HG03521 (cell line): ENCODE data around the gene ABCA10.
"Not testable (repeated sequence)": the region's sequence is repeated elsewhere in the genome, so short reads cannot be mapped to it uniquely, and the experiment has no call there.

ENCODE experiments used
- ATAC-seq: cut with Tn5 transposase; IDR thresholded peaks from one replicate; pipeline ENCODE4 v1.9.1; 2021; ENCODE audit warnings: mild to moderate bottlenecking, moderate library complexity; ENCODE audit not compliant: unreplicated experiment

The ABCA10 gene, protein sequence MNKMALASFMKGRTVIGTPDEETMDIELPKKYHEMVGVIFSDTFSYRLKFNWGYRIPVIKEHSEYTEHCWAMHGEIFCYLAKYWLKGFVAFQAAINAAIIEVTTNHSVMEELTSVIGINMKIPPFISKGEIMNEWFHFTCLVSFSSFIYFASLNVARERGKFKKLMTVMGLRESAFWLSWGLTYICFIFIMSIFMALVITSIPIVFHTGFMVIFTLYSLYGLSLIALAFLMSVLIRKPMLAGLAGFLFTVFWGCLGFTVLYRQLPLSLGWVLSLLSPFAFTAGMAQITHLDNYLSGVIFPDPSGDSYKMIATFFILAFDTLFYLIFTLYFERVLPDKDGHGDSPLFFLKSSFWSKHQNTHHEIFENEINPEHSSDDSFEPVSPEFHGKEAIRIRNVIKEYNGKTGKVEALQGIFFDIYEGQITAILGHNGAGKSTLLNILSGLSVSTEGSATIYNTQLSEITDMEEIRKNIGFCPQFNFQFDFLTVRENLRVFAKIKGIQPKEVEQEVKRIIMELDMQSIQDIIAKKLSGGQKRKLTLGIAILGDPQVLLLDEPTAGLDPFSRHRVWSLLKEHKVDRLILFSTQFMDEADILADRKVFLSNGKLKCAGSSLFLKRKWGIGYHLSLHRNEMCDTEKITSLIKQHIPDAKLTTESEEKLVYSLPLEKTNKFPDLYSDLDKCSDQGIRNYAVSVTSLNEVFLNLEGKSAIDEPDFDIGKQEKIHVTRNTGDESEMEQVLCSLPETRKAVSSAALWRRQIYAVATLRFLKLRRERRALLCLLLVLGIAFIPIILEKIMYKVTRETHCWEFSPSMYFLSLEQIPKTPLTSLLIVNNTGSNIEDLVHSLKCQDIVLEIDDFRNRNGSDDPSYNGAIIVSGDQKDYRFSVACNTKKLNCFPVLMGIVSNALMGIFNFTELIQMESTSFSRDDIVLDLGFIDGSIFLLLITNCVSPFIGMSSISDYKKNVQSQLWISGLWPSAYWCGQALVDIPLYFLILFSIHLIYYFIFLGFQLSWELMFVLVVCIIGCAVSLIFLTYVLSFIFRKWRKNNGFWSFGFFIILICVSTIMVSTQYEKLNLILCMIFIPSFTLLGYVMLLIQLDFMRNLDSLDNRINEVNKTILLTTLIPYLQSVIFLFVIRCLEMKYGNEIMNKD (N-terminal part only)

DNA sequence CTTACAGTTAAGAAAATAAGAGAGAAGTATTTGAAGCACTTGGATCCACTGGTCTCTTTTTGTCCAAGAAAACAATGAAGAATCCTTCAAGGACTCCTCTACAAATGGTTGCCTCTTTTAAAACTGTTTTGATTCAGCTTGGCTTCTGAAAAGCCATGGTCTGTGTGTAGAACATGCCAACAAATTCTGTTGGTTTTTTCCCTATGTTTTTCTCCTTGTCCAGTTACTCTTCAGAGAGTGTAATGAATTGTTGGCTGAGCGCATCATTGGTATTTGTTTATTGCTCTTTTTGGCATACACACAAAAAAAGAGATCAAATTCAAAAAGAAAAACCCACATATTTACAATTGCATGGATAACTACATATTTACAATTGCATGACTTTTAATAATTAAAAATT, at the start of gene ABCA10:
ABCA10 (minus strand) TSS at position 249 of the 400 bp plus-strand sequence. CDS start 3,466 bp downstream, outside the sequence.
- ATAC-seq, result no peak

DNA sequence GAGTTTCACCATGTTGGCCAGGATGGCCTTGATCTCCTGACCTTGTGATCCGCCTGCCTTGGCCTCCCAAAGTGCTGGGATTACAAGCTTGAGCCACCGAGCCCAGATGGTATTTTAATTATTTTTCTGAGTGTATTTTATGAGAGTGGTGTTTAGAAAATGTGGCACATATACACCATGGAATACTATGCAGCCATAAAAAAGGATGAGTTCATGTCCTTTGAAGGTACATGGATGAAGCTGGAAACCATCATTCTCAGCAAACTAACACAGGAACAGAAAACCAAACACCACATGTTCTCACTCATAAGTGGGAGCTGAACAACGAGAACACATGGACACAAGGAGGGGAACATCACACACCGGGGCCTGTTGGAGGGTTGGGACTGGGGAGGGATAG, 47.7 kb upstream of the ABCA10 start:
- ATAC-seq, result not testable (repeated sequence)

DNA sequence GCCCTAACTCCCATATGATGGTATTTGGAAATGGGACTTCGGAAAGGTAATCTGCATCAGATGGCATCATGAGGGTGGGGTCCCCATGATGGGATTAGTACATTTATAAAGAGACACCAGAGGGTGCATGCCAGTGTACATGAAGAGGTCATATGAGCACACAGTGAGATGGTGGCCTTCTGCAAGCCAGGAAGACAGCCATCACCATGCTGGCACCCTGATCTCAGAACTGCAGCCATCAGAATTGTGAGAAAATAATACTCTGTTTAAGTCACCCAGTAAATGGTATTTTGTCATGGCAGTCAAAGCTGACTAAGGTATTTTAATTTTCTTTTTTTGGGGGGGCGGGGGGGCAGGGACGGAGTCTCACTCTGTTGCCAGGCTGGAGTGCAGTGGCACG, 47.1 kb upstream of the ABCA10 start:
- no peak for ATAC-seq

DNA sequence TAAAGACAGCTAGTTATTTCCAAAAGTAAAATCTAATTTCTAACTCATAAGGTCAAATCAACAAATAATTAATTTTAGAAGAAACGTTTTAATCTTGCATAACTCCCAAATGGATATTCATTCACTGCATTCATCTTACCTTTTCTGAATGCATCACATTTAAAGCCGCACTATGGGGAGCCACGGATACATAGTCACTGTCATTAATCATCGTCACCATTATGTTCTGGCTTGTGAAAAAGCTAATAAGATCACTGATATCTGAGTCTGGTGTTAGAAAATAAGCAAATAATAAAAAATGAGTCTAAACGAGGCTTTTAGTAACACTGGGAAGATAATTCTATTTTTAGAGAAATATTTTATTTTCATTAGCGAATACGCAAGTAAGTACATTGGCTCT, 42.4 kb upstream of the ABCA10 start:
- no peak for ATAC-seq

DNA sequence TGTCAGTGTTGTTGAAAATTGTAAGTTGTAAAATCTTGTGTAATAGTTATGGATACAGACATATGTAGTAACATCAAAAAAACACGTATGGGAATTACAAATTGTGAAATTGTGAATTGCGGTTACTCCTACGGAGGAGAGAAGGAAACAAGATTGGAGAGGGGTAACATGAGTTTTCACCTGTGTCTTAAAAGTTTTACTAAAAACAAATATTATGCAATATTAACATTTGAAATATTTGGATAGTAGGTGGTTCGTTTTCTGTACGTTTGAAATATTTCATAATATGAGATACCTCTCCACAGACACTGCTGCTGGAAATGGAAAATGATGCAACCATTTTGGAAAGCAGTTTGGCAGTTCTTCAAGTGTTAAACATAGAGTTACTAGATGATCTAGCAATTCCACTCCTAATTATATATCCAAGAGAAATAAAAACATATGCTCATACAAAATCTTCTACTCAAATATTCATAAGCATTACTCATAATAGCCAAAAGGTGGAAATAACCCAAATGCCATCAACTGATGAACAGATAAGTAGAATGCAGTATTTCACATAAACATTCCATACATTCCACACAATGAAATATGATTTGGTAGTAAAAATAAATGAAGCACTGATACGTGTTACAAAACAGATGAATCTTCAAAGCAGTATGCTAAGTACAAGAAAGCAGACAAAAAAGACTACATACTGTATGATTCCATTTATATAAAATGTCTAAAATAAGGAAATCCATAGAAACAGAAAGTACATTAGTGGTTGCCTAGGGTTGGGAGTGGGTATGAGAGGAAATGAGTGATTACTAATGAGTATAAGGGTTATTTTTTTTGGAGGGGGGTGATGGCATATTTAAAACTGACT, 40.7 kb upstream of the ABCA10 start:
- ATAC-seq, result no peak

DNA sequence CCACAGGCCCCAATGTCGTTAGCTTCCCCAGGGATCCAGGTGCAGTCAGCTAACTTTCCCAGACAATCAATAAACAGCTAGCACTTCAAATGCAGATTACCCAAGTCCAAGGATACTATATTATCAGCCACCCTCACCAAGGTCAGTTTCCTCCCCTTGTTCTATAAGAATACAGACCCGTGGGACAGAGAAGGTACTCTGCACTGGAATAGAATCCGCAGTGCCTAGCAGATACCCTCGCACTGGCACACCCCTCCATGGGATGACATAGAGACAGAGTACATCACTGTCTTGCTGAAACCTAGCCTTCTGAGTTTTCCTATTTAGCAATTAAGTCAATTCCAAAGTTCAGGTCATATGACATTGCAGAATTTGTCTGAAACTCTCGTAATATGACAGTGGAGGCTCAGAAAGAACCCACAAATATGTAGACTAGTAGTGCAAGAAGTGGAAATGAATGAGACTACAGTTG, 40.0 kb upstream of the ABCA10 start:
- no peak for ATAC-seq

DNA sequence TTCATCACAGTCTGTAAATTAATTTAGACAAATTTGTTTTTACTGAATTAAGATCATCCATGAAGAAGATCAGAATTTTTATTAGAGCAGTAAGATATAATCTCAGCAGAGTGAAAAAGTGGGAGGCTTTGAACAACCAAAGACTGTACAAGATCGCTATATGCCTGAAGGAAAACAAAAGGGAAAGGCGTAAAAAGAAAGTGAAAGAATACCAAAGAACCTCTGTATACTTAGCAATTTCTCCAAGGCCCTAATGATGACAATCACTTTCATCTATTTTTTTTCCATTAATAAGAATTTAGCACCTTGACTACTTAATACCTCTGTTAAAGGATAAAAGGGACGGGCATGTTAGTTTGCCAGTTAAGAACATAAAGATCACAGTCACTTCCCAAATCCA, 38.6 kb upstream of the ABCA10 start:
- ATAC-seq, result no peak

DNA sequence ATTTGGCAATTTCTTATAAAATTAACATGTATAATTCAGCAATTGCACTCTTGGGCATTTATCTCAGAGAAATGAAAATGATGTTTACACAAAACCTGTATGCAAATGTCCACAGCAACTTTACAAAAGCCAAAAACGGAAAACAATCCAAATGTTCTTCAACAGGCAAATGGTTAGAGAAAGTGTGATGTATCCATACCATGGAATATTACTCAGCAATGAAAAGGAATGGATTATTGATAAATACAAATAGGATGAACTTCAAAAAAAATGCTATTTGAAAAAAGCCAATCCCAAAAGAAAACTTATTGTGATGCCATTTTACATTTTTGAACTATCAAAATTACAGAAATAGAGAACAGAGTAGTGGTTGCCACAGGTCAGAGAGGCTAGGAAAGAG, 37.2 kb upstream of the ABCA10 start:
- ATAC-seq, result no peak

DNA sequence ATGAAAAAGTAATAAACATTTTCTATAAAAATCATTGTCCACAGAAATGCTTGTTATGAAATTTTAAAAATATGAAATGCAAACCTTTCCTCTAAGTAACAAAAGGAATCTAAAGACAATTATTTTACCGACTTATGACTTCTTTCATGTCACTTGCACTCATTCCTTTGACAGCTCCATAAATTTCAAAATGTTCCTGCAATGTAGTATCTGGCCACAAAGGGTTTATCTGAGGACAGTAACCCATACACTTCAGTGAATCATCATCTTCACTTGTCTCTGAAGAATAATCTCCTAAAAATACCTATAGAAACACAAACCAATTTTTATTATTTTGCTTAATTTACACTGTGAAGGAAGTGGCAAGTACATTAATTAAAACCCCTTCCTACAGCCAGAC, 25.6 kb upstream of the ABCA10 start:
- ATAC-seq, result no peak

DNA sequence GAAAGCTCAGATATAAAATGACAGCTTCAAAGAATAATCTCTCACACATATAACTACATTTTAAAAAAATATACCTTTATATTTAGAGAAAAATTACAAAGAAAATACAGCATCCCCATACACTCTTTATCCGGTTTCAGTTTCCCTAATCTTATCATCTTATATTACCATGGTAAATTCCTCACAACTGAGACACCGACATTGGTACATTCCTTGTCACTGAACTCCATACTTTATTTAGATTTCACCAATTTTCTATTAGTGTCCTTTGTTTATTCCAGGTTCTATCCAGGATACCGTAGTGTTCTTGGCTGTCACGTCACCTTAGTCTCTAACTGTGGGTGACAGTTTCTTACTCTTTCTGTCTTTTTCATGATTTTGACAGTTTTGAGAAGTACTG, 22.0 kb upstream of the ABCA10 start:
- no peak for ATAC-seq

DNA sequence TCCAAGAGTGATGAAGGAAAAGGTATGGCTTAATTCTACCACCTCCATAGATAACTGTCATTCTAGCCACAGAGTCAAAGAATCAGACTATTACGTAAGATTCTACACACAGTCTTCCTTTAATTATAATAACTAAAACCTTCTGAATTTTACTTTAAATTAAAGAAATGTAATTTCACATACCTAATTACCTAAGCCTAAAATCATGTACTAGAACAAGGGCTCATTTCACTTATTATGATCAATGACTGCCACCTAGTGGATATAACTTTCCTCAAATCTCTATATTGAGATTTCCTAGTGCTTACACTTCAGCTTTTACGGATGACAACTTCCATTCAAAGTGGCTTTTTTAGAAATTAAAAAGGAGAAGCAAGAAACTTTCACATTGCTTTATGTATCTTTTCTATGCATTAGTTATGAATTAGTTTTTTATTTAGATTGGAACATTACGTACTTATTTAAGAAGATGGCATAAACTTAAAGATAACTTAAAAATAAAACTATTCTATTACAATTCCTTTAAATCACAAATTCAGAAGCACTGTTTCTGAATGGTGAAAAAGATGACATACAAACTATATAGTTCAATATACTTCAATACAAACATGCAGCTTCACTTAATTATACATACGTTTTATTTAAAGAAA, 18.2 kb upstream of the ABCA10 start:
- no peak for ATAC-seq

DNA sequence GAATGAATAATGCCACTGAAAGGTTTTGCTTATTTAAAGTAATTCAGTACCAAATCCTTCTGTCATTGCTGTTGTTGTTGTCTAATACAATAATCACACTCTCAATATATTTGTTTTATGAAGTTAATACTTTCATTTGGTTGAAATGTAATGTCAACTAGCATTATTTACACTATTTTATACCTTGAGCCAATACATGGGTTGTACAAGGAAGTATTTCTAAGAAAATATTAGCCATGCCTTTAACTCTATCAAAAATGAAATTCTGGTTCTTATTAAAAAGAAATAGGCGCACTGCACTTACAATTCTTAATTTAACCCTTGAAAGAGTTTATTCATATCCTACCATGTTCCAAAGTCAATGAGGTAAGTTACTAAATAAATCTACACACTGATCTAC, 17.6 kb upstream of the ABCA10 start:
- no peak for ATAC-seq

DNA sequence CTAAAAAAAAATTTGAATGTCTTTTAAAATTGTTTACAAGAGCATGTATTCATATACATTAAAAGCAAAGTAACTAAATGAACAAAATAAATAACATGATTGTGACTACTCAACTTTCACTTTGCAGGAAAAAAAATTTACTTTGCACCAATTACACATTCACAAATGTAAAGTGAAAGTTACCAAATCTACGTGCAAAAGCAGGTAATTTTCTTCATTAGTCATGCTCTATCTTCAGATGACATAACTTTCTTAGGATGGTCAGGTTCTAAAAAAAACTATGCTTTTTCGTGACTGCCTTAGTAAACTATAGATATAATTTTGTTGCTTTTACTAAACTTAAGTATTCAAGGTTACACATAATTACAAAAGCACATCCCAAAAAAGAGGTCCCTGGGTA, 17.0 kb upstream of the ABCA10 start:
- ATAC-seq, result no peak

DNA sequence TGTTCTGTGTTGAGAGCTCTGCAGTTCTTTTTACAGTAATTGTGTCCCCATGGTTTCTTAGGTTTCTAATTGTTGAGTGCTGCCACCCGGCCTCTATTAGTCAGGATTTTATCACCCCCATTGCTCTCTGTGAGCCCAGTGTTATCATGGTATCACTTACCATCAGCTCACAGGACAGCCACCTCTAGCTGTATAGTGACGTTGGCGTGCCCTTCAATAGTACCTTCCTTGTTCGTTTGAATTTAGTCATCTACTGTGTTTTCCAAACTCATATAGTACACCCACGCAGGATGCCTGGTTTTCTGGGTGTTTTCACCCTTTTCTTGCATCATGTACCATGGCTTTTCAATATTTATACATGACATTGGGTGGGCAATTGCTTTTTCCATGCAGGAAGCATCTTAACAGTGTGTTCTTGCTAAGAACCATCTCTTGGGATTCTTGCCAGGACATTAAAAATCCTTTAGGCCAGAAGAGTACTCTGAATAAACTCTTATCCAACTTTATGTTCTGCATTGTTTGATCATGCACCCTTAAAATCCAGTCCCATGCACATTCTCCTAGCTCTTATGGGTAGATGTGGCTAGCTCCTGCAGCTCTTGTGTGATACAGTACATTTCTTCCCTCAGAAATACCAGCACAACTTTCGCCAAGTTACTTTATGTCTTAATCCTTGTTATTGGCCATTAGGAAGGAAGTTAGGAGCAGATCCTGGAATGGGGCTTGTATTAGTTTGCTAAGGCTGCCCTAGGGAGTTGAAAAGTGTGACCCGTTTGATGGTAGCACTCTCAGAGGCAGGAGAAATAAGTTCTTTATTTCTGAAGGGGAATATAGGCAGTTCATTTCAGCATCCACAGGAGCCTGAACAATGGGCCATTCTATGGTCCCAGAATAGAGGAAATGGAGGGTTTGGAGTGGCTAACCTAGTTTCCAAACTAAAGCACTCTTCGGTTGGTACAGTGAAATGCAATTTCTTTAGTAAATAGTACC, 11.3 kb upstream of the ABCA10 start:
- ATAC-seq, result no peak

DNA sequence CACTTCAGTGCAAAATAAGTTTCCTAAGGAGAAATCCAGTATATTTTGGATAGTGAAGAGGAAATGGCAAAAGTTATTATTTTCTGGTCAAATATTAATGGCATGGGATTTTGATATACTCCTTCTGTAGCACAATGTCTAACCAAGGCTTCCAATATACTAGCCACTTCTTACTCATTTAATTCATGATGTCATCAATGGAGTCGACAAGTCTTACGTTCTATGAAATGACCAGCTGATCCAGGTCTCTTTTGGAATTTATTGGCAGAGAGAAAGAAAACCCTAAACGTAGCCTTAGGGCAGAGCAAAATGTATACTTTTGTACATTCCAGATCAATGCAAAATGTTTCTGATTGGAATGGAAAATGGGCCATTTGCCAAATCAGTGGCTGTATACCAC, 8.3 kb upstream of the ABCA10 start:
- no peak for ATAC-seq

DNA sequence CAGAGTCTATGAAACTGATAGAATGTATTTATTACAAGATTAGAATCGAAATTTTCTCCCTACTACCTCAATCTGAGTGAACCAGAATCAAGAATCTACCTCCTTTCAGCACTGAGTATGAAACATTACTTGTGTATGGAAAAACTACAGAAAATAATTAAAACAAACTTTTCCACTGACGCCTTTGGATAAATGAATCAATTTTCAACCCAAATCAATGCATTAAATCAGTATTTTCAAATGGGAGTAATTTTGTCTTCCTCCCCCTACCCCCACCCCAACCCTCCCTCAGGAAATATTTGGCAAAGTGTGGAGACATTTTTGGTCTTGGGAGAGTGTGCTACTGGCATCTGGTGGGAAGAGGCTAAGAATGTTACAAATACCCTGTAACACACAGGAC, 7.8 kb upstream of the ABCA10 start:
- ATAC-seq, result no peak

DNA sequence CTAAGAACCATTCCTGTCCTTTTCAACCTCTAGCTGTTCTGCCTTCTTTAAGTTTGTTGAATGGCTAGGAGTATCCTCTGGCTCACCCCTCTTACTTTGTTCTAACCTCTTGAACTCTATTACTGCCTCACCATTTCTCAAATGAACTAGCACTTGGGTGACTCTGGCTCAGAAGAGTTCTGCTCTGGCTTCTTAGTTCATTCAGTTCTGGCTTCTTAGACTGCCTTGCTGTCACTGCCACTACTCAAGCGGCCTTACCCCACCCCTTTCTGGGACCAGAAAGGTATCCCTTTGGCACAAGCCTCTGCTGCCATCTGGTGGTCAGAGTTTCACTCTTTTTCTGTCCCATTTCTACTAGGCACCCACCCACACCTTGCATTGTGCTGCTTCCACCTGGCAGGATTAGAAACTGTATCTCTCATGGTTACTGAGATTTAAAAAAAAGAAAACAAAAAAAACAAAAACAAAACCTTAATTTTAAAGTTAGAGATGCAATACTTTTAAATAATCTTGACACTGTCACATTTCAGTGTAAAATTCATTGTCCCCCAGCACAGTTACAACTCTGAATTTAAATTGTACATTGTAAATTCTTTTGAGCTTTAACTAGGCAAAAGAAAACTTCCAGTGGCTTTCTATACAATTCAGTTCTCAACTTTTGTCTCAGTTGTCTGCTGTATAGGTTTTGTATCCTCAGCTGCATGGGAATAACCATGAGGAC, 6.9 kb upstream of the ABCA10 start:
- ATAC-seq, result peak; percentile 97

DNA sequence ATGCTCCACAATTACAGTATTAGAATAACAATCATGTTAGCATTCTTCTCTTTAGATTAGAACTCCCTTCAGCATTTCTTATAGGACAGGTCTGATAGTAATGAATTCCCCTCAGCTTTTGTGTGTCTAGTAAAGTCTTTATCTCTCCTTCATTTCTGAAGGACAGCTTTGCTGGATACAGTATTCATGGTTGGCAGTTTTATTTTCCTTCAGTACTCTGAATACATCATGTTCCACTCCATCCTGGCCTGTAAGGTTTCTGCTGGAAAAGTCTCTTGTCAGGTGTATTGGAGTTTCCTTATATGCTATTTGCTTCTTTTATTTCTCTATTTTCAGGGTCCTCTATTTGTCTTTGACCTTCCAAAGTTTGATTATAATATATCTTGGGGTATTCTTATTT, 4.0 kb upstream of the ABCA10 start:
- ATAC-seq, result no peak
